WTC11 (cell line): ENCODE measurements around the gene LHX3. TPM values are rescaled to one million over a fixed set of nuclear protein-coding genes. Genes with fewer than 3 reads are reported as not detected.
"Not testable (repeated sequence)": the region's sequence is repeated elsewhere in the genome, so short reads cannot be mapped to it uniquely, and the experiment has no call there.

Source experiments
- ATAC-seq: fragments of 200-7000 bp; cut with Tn5 transposase; 2 replicates; pipeline ENCODE4 v1.10.0; 2021; ENCODE audit warnings: mild to moderate bottlenecking, moderate library complexity
- CTCF ChIA-PET: fragments of 300-600 bp; sonication (Branson Sonifier 250); formaldehyde crosslinking; loops from one replicate; lab custom pipeline; 2021; ENCODE audit warnings: antibody characterized with exemption; lab: Charles Lee
- POLR2A ChIA-PET: fragments of 350-600 bp; sonication (Branson Sonifier 250); formaldehyde crosslinking; loops from one replicate; lab custom pipeline; 2021; ENCODE audit warnings: antibody characterized with exemption; lab: Charles Lee
- DNase-seq: peaks from one replicate; pipeline ENCODE4 v3.0.0; 2021; ENCODE audit warnings: low spot score
- H3K27ac Mint-ChIP-seq: 2 replicates; pipeline ENCODE4 v1.8.0; 2021; ENCODE audit warnings: mixed read lengths
- H3K27me3 Mint-ChIP-seq: 2 replicates; pipeline ENCODE4 v1.8.0; 2021; ENCODE audit warnings: low read depth, mild to moderate bottlenecking, moderate library complexity, mixed read lengths
- H3K36me3 Mint-ChIP-seq: 2 replicates; pipeline ENCODE4 v1.8.0; 2021; ENCODE audit warnings: mixed read lengths
- H3K4me1 Mint-ChIP-seq: 2 replicates; pipeline ENCODE4 v1.8.0; 2022; ENCODE audit warnings: mixed read lengths
- H3K4me3 Mint-ChIP-seq: 2 replicates; pipeline ENCODE4 v1.8.0; 2021; ENCODE audit warnings: mild to moderate bottlenecking, moderate library complexity, mixed read lengths
- H3K9me3 Mint-ChIP-seq: 2 replicates; pipeline ENCODE4 v1.8.0; 2021; ENCODE audit warnings: mixed read lengths
- ESRRA ChIP-seq: sonication (generic); formaldehyde crosslinking; IDR thresholded peaks from 2 replicates; pipeline ENCODE4 v1.8.1; 2022; ENCODE audit warnings: mild to moderate bottlenecking, missing genetic modification reagents, borderline replicate concordance
- ETV6 ChIP-seq: sonication (generic); formaldehyde crosslinking; IDR thresholded peaks from 2 replicates; pipeline ENCODE4 v1.8.1; 2022; ENCODE audit warnings: mild to moderate bottlenecking, missing genetic modification reagents
- HMGXB4 ChIP-seq: sonication (generic); formaldehyde crosslinking; IDR thresholded peaks from 2 replicates; pipeline ENCODE4 v1.8.1; 2023; ENCODE audit warnings: mild to moderate bottlenecking, moderate library complexity, missing genetic modification reagents
- KAT7 ChIP-seq: sonication (generic); formaldehyde crosslinking; IDR thresholded peaks from 2 replicates; pipeline ENCODE4 v1.8.1; 2023; ENCODE audit warnings: missing genetic modification reagents, mild to moderate bottlenecking, borderline replicate concordance
- NFE2L1 ChIP-seq: sonication (generic); formaldehyde crosslinking; IDR thresholded peaks from 2 replicates; pipeline ENCODE4 v1.8.1; 2023; ENCODE audit warnings: missing genetic modification reagents
- PRDM15 ChIP-seq: sonication (generic); formaldehyde crosslinking; IDR thresholded peaks from 2 replicates; pipeline ENCODE4 v1.8.0; 2022; ENCODE audit warnings: missing genetic modification reagents
- PREB ChIP-seq: sonication (generic); formaldehyde crosslinking; IDR thresholded peaks from 2 replicates; pipeline ENCODE4 v1.8.1; 2022; ENCODE audit warnings: mild to moderate bottlenecking, missing genetic modification reagents, moderate library complexity, borderline replicate concordance
- ZBTB43 ChIP-seq: sonication (generic); formaldehyde crosslinking; IDR thresholded peaks from 2 replicates; pipeline ENCODE4 v1.8.1; 2023; ENCODE audit warnings: mild to moderate bottlenecking, missing genetic modification reagents
- ZNF121 ChIP-seq: sonication (generic); formaldehyde crosslinking; IDR thresholded peaks from 2 replicates; pipeline ENCODE4 v1.8.0; 2023; ENCODE audit warnings: missing genetic modification reagents
- ZNF219 ChIP-seq: sonication (generic); formaldehyde crosslinking; IDR thresholded peaks from 2 replicates; pipeline ENCODE4 v1.8.0; 2023; ENCODE audit warnings: missing genetic modification reagents, mild to moderate bottlenecking, borderline replicate concordance
- ZNF263 ChIP-seq: sonication (generic); formaldehyde crosslinking; IDR thresholded peaks from 2 replicates; pipeline ENCODE4 v1.8.1; 2022; ENCODE audit warnings: low read depth, mild to moderate bottlenecking, moderate library complexity, missing genetic modification reagents
- ZNF281 ChIP-seq: sonication (generic); formaldehyde crosslinking; IDR thresholded peaks from 2 replicates; pipeline ENCODE4 v1.8.0; 2023; ENCODE audit warnings: mild to moderate bottlenecking, missing genetic modification reagents
- ZNF396 ChIP-seq: fragments of 250-450 bp; sonication (Bioruptor Pico); IDR thresholded peaks from 2 replicates; pipeline ENCODE4 v1.8.0; 2021; ENCODE audit warnings: mild to moderate bottlenecking, moderate library complexity, borderline replicate concordance
- ZNF416 ChIP-seq: fragments of 250-450 bp; sonication (Bioruptor Pico); IDR thresholded peaks from 2 replicates; pipeline ENCODE4 v1.9.0; 2021; ENCODE audit warnings: mild to moderate bottlenecking, inconsistent platforms
- ZNF512 ChIP-seq: sonication (generic); formaldehyde crosslinking; IDR thresholded peaks from 2 replicates; pipeline ENCODE4 v1.8.1; 2022; ENCODE audit warnings: missing genetic modification reagents, borderline replicate concordance
- total RNA-seq: library from RNA; stranded (reverse); gene quantifications from 3 replicates; pipeline ENCODE4 v1.2.3, GENCODE V29; 2021

Gene LHX3
- total RNA-seq, 1 experiment from 2014 or later: not detected

- H3K4me3 Mint-ChIP-seq: no peak overlapping the region
- TF ChIP-seq ZNF396 (CRISPR knock-in tag) (no peak), ZBTB43 (CRISPR knock-in tag) (no peak), ZNF121 (0 out of 2 replicates have a peak, but pooled peaks have one; percentile 20), PRDM15 (CRISPR knock-in tag) (peak; percentile 18; the same call in 1 of the 2 replicates), HMGXB4 (no peak), NFE2L1 (CRISPR knock-in tag) (no peak), PREB (CRISPR knock-in tag) (no peak), ZNF219 (no peak)
- POLR2A ChIA-PET: no interaction called here
- CTCF ChIA-PET: interaction anchor here (0.8 to 3.2 kb wide), 10 partner anchors 8 to 187 kb away, joined by 3 to 18 read pairs (median 4); no protein-coding TSS in a partner anchor
- H3K27me3 Mint-ChIP-seq: peaks cover 5% of the 10 kb centered on the region
- H3K27ac Mint-ChIP-seq: peak overlapping the region; percentile 73
- no peaks in the 10 kb centered on the region for H3K36me3 Mint-ChIP-seq
- ATAC-seq (peak; percentile 10), DNase-seq (peak; percentile 18)
- H3K4me1 Mint-ChIP-seq: peaks cover 27% of the 10 kb centered on the region
- H3K9me3 Mint-ChIP-seq: no peaks in the 10 kb centered on the region
These were observed 52.9 kb downstream of the LHX3 start for GRCh38 chr9:136151848-136152542.

GRCh38 chr9:136151214-136151804 is 53.6 kb downstream of the LHX3 start:
- ATAC-seq (peak; percentile 46), DNase-seq (peak; percentile 79)
- TF ChIP-seq ESRRA (CRISPR knock-in tag) (peak; percentile 56; the same call in 1 of the 2 replicates), ZNF263 (no peak), KAT7 (no peak), ZNF512 (CRISPR knock-in tag) (no peak), ZNF121 (0 out of 2 replicates have a peak, but pooled peaks have one; percentile 64), ZNF281 (peak; percentile 85; the same call in 1 of the 2 replicates), ETV6 (CRISPR knock-in tag) (0 out of 2 replicates have a peak, but pooled peaks have one; percentile 48), ZNF416 (CRISPR knock-in tag) (no peak)
- Mint-ChIP-seq H3K4me1 (peaks cover 27% of the 10 kb centered on the region), H3K36me3 (no peaks in the 10 kb centered on the region), H3K27ac (peak overlapping the region; percentile 47), H3K27me3 (peaks cover 5% of the 10 kb centered on the region), H3K4me3 (no peak overlapping the region), H3K9me3 (no peaks in the 10 kb centered on the region)
- ChIA-PET POLR2A (no interaction called here), CTCF (interaction anchor here (0.8 to 3.2 kb wide), 8 partner anchors 8 to 132 kb away, joined by 3 to 18 read pairs (median 4); no protein-coding TSS in a partner anchor)

GRCh38 chr9:136150664-136151213 is 54.2 kb downstream of the LHX3 start:
- H3K4me3 Mint-ChIP-seq, H3K9me3 Mint-ChIP-seq, ATAC-seq, POLR2A ChIA-PET, H3K27ac Mint-ChIP-seq, H3K36me3 Mint-ChIP-seq, DNase-seq, H3K27me3 Mint-ChIP-seq: not testable (repeated sequence)
- peaks cover 27% of the 10 kb centered on the region for H3K4me1 Mint-ChIP-seq
- CTCF ChIA-PET: interaction anchor here (2.9 to 3.2 kb wide), 2 partner anchors 12 to 20 kb away, joined by 17 to 18 read pairs; no protein-coding TSS in a partner anchor
